GM19438 (cell line): ENCODE results near the gene TTC28.

Experiments used
- ATAC-seq: cut with Tn5 transposase; IDR thresholded peaks from one replicate; pipeline ENCODE4 v1.9.1; 2021; ENCODE audit warnings: low read depth; ENCODE audit not compliant: unreplicated experiment

The TTC28 gene

DNA sequence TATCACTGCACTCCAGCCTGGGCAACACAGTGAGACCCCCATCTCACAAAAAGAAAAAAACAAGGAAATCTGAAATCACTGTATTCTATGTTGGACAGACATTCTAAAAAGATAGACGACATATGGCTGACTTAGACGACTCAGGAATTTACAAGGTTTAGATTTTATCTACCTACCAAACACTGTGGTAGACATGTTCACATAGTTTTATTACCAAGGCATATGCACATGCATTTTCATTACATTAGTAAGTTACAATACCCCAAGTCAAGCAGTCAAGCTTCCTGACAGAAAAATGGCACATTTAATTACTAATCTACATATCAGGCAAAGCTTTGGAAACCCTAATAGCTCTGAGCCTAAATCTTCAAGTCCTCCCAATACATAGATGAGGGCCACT lies 262.2 kb downstream of the TTC28 start:
- ATAC-seq, result no peak

DNA sequence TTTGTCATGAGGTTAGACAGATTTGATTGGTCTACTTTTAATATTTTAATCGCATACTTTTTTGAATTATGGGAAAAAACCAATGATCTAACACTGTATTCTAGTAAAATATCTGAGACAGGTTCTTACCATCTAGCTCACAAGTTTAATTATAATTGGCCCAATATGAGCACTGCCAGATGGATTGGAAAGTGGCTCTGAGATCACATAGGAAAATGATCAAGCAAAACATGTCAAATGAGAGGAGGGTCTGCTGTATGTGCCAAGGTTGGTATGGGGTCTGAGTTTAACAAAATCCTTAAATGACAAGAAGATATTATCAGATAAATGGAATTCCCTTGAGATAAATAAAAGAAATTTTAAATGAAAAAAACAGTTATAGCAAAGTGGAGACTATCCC lies 264.7 kb downstream of the TTC28 start:
- ATAC-seq, result no peak

DNA sequence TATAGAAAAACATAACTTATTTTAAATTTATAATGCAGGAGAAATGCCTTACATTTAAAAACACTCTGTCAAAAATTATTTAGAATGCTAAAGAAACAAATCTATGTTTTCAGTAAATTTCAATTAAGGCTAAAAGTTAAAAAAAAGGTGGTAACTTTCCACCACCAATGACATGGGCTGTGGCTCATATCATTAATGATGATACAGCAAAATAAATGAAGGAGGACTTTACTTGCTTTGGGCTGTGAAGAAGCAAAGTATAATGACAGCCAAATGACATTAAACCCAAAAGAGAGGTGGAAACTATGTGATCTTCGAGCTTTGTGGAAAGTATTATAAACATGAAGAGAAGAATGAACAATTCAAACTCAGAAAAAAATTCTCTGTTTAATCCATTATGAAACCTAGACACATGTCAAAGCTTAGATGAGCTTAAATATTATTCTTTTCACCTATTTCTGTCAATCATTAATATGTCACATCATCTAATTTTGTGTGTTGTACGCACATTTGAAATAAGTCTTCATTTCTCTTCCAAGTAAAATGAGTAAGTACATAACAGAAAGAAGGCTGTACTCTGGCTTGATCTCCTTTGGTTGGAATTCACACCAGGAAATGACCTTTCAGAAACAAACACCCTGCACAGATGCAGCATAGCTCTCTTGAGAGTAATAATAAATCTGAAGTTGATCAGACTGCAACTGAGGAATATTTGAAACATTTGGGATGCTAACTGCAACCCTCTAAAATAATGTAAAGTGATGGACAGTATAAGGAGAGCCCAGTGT lies 265.8 kb downstream of the TTC28 start:
- no peak for ATAC-seq

DNA sequence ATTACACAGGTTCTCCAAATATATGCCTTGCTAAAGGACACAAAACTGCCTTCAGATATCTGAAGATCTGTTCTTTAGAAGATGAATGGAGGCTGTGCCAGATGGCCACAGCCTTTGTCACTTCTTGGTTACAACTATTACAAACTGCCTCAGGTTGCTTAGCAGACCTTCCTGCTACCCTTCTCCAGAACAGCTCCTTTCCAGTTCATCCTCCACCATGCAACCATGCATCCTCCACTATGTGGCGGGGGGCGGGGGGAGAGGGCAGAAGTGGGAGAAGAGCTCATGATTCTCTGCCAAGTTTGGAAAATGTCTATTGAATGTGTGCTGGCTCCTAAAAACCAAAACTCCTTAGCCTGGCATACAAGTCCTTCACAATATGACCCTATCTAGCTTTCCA lies 267.5 kb downstream of the TTC28 start:
- ATAC-seq, result no peak

DNA sequence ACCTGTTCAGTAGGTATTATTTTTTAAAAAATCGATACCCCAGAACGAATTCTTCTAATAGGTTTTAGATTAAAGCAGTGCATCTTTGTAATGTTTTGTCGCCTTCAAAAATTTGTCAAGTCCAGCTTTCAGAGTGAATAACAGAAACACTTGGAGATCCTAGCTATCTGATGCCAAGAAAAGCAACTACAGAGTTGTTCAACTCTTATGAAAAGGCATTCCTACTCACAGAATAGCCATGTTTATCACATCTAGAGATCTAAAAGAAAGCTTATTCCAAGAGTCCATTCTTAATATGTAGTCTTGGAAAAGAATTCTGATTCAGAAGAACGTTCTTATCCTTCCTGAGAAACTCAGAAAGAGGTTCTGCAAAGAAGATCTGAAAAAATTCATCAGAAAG lies 268.5 kb downstream of the TTC28 start:
- ATAC-seq, result no peak

DNA sequence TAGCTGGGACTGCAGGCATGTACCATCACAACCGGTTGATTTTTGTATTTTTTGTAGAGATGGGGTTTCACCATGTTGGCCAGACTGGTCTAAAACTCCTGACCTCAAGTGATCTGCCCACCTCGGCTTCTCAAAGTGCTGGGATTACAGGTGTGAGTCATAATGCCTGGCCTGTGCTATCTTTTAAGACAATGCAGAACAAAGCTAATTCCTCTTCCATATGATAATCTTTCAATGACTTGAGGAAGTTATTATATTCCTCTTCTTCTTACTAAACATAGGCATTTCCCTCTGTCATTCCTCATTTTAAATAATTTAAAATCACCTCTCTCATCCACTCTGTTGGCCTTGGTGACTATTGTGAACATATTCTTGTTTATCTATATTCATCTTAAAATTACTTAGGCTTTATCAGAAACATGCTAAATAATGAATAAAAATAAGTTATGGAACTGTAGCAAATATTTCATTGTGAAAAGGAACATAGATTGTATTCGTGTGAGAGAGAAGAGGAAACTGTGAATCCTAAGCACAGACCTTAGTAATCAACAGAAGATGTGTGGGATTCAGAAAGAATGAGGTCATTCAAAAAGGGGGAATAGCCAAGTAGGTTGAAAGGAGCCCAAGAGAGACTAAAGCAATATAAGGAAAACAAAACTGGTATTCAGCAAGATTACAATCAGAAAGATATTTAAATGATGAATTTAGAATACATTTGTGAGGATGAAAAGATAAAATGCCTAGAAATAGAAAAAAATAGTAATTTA lies 269.4 kb downstream of the TTC28 start:
- ATAC-seq, result no peak

DNA sequence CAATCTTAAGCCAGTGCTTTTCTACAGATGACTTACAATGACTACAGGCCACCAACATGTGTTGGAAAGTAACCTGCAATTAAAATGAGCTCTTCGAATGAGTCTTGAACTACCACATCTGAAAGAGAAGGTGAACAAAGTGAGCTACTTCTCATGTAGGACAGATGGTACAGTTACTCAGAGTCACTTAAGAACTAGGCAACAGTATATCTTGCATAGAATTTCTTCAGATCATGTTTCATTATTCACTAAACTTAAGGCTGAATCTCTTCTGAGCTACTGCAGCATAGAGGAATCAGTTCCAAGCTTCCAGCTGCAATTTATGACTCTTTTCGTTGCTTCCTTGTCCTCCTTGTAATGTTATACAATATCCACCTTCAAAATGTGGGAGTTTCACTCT lies 270.9 kb downstream of the TTC28 start:
- ATAC-seq, result no peak

DNA sequence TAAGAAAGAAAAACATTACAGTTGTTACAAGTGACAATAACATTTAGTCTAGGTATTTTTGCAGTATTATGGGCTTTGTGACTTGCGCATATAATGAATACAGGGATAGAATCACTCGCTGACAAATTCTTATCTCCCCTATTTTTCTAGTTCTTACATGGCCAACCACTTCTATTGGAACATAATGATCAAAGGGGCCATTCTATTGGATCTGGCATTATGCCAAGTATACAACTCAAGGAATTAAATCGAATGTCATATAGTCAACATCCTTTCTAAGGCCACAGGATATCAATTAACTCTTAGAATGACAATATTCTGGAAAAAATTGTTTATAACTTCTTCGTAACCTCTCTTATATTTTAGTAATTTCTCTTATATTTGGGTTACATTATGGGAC lies 272.0 kb downstream of the TTC28 start:
- no peak for ATAC-seq

DNA sequence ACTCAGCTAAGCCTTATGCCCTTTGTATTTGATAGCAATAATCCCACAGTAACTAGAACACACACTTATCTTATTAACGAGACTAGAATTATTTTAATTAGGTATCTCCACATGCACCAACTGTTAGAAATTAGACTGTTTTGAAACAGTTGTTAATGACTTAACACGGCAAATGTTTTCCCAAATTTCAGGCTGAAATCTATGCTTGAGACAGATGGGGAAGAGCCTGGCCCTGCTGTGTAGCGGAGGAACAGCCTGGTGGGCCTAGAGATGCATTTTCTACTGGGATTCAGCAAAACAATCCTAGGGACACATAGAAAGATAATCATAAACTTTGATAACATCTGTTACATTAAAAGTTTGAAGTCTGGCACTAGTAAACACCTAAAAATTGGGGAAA lies 273.4 kb downstream of the TTC28 start:
- no peak for ATAC-seq

DNA sequence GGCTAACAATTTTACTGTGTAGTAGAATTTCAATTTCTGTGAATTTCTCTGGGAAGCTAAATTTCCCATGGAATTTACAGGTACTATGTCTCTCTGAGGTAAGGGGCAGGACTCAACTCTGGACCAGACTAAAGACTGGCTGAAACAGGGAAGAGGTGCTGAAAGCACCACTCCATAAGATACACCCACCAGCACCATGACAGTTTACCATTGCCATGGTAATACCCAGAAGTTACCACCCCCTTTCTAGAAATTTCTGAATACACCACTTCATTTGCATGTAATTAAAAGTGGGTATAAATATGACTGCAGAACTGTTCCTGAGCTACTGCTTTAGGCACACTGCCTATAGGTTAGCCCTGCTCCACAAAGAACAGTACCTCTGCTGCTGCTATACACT lies 274.1 kb downstream of the TTC28 start:
- no peak for ATAC-seq

DNA sequence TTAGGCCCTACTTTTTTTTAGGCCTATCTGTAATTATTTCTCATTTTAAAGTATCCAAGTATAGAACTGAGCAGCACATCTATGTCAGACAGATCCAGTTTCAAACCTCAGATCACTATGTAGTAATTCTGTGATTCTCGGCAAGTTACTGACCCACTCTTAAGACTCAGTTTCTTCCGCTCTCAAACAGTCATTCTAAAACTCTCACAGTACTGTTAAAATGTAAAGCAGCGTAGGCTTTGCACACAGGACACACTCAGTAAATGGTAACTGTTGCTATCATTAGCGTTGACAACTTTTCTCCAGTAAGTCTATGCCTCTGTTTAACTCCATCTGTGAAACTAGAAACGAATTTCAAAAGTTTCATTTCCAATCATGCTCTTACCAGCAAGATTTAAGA lies 277.1 kb downstream of the TTC28 start:
- ATAC-seq, result no peak

DNA sequence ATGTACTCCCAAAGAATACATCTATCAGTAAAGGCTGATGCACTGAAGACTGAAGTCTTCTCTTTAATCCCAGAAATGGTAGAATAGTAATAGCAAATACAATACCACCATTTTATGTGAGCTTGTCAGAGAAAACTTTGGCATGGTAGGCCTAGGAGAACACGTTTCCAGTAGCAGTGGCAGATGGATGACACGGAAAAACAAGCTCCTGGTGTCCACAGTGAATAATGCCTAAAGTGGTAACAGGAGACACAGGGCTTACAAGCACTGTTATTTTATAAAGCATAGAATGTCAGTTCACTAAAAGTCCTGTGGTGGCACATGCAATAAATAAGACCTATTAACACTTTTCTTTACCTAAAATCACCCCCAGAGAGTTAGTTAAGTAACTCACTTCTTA lies 277.6 kb downstream of the TTC28 start:
- ATAC-seq, result no peak

DNA sequence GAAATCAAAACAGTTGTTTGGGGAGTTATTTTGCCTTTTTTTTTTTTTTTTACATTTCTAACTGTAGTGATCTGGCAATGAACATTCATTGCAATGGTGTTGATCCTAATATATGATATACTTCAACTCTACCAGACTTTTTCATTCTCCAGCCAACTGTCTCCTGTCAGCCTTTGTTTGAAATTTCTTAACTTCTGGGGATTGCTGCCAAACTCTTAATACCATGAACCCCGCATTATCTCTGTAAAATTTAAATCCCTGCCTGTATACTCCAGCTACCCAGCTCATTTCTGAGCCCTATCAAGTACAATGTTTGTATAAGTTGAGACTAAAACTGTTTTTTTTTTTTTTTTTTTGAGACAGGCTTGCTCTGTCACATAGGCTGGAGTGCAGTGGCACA lies 280.7 kb downstream of the TTC28 start:
- no peak for ATAC-seq

DNA sequence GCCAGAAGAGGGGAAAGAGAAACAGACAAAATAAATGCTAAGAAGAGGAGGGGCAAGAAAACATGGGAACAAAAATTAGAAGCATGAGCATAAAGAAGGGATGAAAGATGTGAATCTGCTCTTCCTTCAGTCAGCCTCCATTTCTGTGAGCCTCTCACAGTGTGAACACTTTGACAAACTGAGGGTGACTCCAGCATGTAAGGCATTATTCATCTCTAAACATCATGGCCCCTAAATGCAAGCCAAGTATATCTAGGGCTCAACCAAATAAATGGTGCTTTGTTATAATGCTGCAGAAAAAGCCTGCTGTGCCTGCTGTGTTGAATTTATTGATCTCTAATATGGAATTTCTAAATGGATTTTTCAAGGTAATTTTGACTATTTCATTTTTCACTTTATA lies 281.3 kb downstream of the TTC28 start:
- ATAC-seq, result no peak

DNA sequence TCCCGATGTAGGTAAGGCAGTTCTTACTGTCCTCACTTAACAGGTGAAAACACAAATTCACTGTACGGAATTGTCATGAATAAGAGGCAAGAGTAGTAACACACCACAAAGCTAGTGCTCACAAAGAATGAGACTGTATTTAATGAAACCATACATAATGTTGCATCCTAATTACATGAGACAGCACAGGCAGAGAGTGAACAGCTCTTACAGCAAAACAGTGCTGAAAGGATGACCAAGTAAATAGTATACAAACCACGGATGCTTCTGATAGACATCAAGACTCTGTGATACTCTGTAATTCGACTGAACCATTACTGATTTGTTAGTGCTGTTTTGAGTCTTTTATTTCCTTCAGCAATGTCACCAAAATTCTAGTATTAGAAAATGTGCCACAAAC lies 282.3 kb downstream of the TTC28 start:
- no peak for ATAC-seq

DNA sequence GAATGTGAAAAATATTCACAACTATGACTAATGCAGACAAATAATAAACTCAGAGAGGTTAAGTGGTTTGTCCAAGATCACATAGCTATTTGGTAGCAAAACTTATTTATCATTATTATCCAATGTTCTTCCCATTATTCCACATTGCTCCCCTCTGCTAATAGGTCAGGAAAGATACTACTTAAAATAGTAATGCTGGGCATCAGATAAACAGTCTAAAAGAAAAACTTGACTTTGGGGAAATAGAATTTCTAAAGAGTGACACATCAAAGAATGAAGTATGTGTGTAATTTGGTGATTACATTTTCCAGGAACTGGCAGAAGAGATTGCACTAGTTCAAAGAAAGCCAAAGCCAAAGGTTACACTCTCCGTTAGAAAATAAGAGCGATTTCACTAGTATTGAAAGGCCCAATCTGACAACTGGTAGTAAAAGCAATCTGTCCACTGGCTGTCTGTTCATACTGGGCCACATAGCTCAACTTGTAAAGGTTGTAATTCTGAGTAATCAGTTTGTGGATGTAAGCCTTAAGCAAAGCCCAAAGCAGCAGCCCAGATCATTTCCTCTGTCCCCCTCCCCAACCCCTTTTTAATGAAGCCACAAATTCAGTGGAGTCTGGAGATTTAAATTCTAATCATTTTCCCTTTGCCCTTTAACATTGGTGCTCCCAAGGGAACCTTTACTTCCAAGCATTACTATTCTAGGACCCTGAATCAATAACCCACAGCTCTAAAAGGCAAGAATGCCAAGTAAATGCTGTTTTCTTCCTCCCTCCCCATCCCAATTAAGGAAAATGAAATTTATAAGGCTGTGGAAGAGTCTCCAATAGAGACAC lies 283.5 kb downstream of the TTC28 start:
- no peak for ATAC-seq

DNA sequence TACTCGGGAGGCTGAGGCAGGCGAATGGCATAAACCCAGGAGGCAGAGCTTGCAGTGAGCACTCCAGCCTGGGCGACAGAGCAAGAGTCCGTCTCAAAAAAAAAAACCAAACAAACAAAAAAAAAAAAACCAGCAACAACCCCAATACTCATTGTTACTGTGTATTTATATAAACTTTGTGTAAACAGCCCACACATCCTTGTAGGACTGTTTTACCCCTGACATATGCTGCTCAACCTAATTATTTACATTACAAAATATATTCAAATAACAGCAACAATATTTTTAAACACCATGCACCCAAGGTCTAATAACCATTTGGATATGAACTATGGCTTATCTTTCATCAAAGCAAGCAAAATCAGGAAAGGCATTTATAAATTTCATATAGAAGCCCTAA lies 284.1 kb downstream of the TTC28 start:
- ATAC-seq, result no peak

DNA sequence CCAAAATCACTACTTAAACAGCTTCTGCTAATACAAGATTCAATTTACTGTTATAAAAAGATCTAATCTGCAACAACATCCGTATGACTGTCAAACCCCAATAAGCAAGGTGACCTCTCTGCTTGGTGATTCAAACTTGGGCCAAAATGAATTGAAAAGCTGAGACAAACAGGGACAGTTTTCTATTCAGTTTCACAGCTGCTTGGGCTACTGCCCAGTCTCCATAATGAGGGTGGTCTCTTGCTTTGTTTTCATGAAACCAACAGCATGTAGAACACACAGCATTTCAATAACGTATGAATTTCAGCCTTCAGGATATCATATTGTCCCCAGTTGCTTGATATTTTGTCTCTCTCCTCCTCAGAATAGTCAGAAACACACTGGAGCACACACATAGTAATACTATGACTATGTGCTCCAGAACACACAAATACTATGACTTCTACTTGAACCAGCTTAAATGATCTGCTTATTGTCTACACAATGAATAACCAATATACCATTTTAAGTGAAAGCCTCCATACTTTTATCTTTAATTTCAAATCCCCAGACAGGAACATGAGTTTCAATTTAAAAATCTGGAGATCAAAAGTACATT lies 285.0 kb downstream of the TTC28 start:
- ATAC-seq, result no peak

DNA sequence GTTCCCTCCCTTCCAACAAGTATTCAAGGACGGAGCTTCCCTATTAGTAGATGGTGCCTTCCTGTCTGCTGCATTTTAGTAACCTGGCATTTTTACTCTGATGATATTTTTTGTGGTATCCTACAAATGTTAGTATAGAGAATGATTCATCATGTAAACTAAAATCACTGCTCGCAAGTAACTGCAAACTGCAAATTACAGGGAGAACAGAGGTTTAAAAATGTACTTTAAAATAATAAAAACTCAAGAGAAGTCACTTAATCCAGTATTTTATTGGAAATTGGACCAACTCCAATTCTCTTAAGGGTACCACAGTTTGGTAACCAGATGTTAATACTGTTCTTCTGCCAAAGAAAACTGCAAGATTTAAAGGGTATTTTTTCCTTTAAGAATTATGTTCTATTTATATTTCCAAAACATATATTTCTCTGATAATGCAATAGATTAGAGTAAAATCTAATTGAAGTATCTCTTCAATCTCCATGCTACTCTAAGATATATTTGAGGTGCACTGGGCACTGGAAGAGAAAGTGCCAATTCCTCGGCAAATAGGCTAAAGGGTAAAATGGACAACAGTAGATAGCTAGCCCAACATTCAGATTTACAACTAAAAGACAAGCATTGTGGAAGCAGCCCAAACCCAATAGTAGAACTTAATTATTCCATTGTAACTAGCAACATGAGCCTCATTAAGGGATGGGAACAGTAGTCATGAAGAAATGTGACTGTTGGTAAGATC lies 298.0 kb downstream of the TTC28 start:
- no peak for ATAC-seq

DNA sequence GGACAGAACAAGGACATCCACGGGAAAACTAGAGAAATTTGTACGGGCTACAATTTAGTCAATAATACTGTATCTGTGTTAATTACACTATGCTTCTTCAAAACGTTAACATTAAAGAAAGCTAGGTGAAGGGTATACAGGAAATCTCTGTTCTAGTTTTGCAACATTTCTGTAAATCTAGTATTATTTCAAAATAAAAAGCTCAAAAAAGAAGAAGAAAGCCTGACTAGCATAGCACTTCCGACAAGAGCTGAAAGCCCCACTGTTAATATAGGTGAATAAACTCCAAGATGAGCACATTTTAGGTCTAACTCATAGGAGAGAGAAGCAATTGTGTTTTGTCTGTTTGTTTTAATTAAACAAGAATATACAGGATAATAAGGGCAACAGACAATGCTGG lies 299.7 kb downstream of the TTC28 start:
- ATAC-seq, result no peak
